Liver (tissue), 9 donors: Measurements from ENCODE around the gene ANGPTL7. TPM values are rescaled to one million over a fixed set of nuclear protein-coding genes. Genes with fewer than 3 reads are reported as not detected.

Source experiments
- DNase-seq: peaks from one replicate; pipeline ENCODE4 v3.0.0-alpha.2; 2017; ENCODE audit warnings: low spot score
- H3K27ac ChIP-seq, 2 donors: one replicate each; pipeline ENCODE4 v1.7.0; 2013; ENCODE audit warnings: inconsistent platforms in 2 of 2, low read length in 2 of 2, control low read depth in 1 of 2, low read depth in 1 of 2, mild to moderate bottlenecking in 1 of 2
- H3K27me3 ChIP-seq, 4 donors: one replicate each; pipeline versions ENCODE4 v1.6.1 to v1.7.0; 2013; ENCODE audit warnings: low read length in 3 of 4, inconsistent platforms in 1 of 4, mild to moderate bottlenecking in 1 of 4, moderate library complexity in 1 of 4; ENCODE audit not compliant: control insufficient read depth in 4 of 4, insufficient read depth in 4 of 4
- H3K36me3 ChIP-seq, 4 donors: one replicate each; pipeline versions ENCODE4 v1.6.1 to v1.7.0; 2013; ENCODE audit warnings: low read length in 3 of 4, mild to moderate bottlenecking in 3 of 4, low read depth in 1 of 4, moderate library complexity in 1 of 4; ENCODE audit not compliant: control insufficient read depth in 4 of 4, insufficient read depth in 3 of 4
- H3K4me1 ChIP-seq, 4 donors: one replicate each; pipeline versions ENCODE4 v1.6.1 to v1.7.0; 2013; ENCODE audit warnings: low read length in 3 of 4, mild to moderate bottlenecking in 3 of 4, moderate library complexity in 1 of 4; ENCODE audit not compliant: control insufficient read depth in 4 of 4, insufficient read depth in 4 of 4
- H3K4me3 ChIP-seq, 3 donors: one replicate each; pipeline versions ENCODE4 v1.6.1 to v1.7.0; 2013; ENCODE audit warnings: low read length in 3 of 3, control low read depth in 1 of 3, low read depth in 1 of 3, mild to moderate bottlenecking in 1 of 3
- H3K9ac ChIP-seq, 2 donors: one replicate each; pipeline ENCODE4 v1.7.0; 2013; ENCODE audit warnings: low read length in 2 of 2, mild to moderate bottlenecking in 2 of 2, moderate library complexity in 2 of 2, control low read depth in 1 of 2, low read depth in 1 of 2
- H3K9me3 ChIP-seq, 4 donors: one replicate each; pipeline versions ENCODE4 v1.6.1 to v1.7.0; 2013; ENCODE audit warnings: low read length in 3 of 4; ENCODE audit not compliant: control insufficient read depth in 4 of 4
- ATF3 ChIP-seq: IDR thresholded peaks from 2 replicates; pipeline ENCODE4 v1.6.1; 2016; ENCODE audit warnings: antibody characterized with exemption
- CTCF ChIP-seq: fragments of 150-350 bp; IDR thresholded peaks from 2 replicates; pipeline ENCODE4 v1.5.1; 2017; ENCODE audit warnings: improper control_type of control experiment, low read depth, low read length; ENCODE audit not compliant: missing input control
- EGR1 ChIP-seq, 2 donors: IDR thresholded peaks; 2 replicates each; pipeline ENCODE4 v1.6.1; 2016 to 2018; ENCODE audit warnings: antibody characterized with exemption in 2 of 2, low read depth in 2 of 2
- FOXA1 ChIP-seq: IDR thresholded peaks from 2 replicates; pipeline ENCODE4 v1.6.1; 2016; ENCODE audit warnings: antibody characterized with exemption
- GABPA ChIP-seq, 2 donors: IDR thresholded peaks in 1 of 2; conservative IDR thresholded peaks in 1 of 2; 2 replicates each; pipeline ENCODE4 v1.6.1; 2016; ENCODE audit warnings: antibody characterized with exemption in 2 of 2, mild to moderate bottlenecking in 1 of 2, moderate library complexity in 1 of 2
- HNF4A ChIP-seq, 2 donors: conservative IDR thresholded peaks; 2 replicates each; pipeline ENCODE4 v1.6.1; 2016; ENCODE audit warnings: antibody characterized with exemption in 2 of 2, mild to moderate bottlenecking in 2 of 2
- HNF4G ChIP-seq: IDR thresholded peaks from 2 replicates; pipeline ENCODE4 v1.6.1; 2016; ENCODE audit warnings: antibody characterized with exemption
- JUND ChIP-seq, 2 donors: IDR thresholded peaks; 2 replicates each; pipeline ENCODE4 v1.6.1; 2016; ENCODE audit warnings: antibody characterized with exemption in 2 of 2
- NR2F2 ChIP-seq: IDR thresholded peaks from 2 replicates; pipeline ENCODE4 v1.6.1; 2016; ENCODE audit warnings: antibody characterized with exemption
- RAD21 ChIP-seq, 2 donors: IDR thresholded peaks; 2 replicates each; pipeline ENCODE4 v1.6.1; 2016; ENCODE audit warnings: antibody characterized with exemption in 2 of 2, mild to moderate bottlenecking in 2 of 2
- REST ChIP-seq: IDR thresholded peaks from 2 replicates; pipeline ENCODE4 v1.6.1; 2016; ENCODE audit warnings: antibody characterized with exemption, mild to moderate bottlenecking
- RXRA ChIP-seq, 2 donors: IDR thresholded peaks; 2 replicates each; pipeline ENCODE4 v1.6.1; 2017 to 2018; ENCODE audit warnings: antibody characterized with exemption in 2 of 2, mild to moderate bottlenecking in 1 of 2
- SP1 ChIP-seq: IDR thresholded peaks from 2 replicates; pipeline ENCODE4 v1.6.1; 2018; ENCODE audit warnings: antibody characterized with exemption, mild to moderate bottlenecking
- TAF1 ChIP-seq: conservative IDR thresholded peaks from 2 replicates; pipeline ENCODE4 v1.6.1; 2016; ENCODE audit warnings: antibody characterized with exemption, mild to moderate bottlenecking
- YY1 ChIP-seq: IDR thresholded peaks from 2 replicates; pipeline ENCODE4 v1.6.1; 2016; ENCODE audit warnings: antibody characterized with exemption, mild to moderate bottlenecking
- WGBS: extraction: QIAGEN DNeasy Blood & Tissue Kit; methylation state at CpG from one replicate; pipeline ENCODE4 v1.1.7; 2013; 5-methylcytosine and 5-hydroxymethylcytosine counted together
- polyA plus RNA-seq, 2 donors: library from polyadenylated mRNA; stranded (reverse) in 1 of 2; unstranded in 1 of 2; fragments of 200-250 nt in 1 of 2; fragments of >200 nt in 1 of 2; fragmentation: Nextera tagmentation in 1 of 2; extraction: Ambion mirVana in 1 of 2; gene quantifications; one replicate each; pipeline versions ENCODE4 v1.2.1 to v1.2.3, GENCODE V29; 2013 to 2015
- total RNA-seq, 2 donors: library from RNA; depleted of rRNA; stranded (reverse); fragments of >200 nt; gene quantifications; one replicate each; pipeline ENCODE4 v1.2.3, GENCODE V29; 2014
- donor health status: healthy.
- donor health status: healthy.
- donor health status: healthy.
- donor health status: healthy.
- donor health status: healthy.

The ANGPTL7 gene
- total and polyA plus RNA-seq, 4 donors: 0.06 to 0.07 TPM; not detected in 2

GRCh38 chr1:11144570-11145256, 44.4 kb upstream of the ANGPTL7 start (continued):
- TF ChIP-seq REST (no peak), EGR1 (IDR thresholded peaks at IDR 0.05; ENCODE audit: low read depth in 2 of 2) (no peak), GABPA (IDR thresholded peaks at IDR 0.05 in 1 of 2, conservative IDR thresholded peaks at IDR 0.05 in 1 of 2) (no peak), TAF1 (no peak), ATF3 (no peak), YY1 (no peak), SP1 (no peak), NR2F2 (no peak), RXRA (IDR thresholded peaks at IDR 0.05) (no peak)

- Histone ChIP-seq H3K27ac (no peak overlapping the region), H3K4me1 (peaks cover 0 to 1% (median under 1%) of the 10 kb centered on the region in 4 donors), H3K4me3 (no peak overlapping the region), H3K9ac (no peak overlapping the region), H3K27me3 (no peaks in the 10 kb centered on the region), H3K36me3 (peaks cover 7 to 36% (median 24%) of the 10 kb centered on the region in 4 donors), H3K9me3 (no peaks in the 10 kb centered on the region)
- 97% methylated on average over 6 of the region's 6 CpGs for WGBS
- TF ChIP-seq YY1 (no peak), CTCF (no peak), SP1 (no peak), JUND (IDR thresholded peaks at IDR 0.05) (no peak), ATF3 (no peak)
- no peak for DNase-seq
These were observed 43.4 kb upstream of the ANGPTL7 start for GRCh38 chr1:11145741-11146140.

GRCh38 chr1:11147197-11147770, 41.9 kb upstream of the ANGPTL7 start:
- H3K4me3 ChIP-seq: no peak overlapping the region
- no peak overlapping the region for H3K27ac ChIP-seq
- H3K9ac ChIP-seq: no peak overlapping the region
- peaks cover 0 to 16% (median 15%) of the 10 kb centered on the region in 4 donors for H3K4me1 ChIP-seq
- no peaks in the 10 kb centered on the region for H3K9me3 ChIP-seq
- no peaks in the 10 kb centered on the region for H3K27me3 ChIP-seq
- 88% methylated on average over 4 of the region's 4 CpGs for WGBS
- DNase-seq: no peak
- H3K36me3 ChIP-seq: peaks cover 7 to 36% (median 24%) of the 10 kb centered on the region in 4 donors
- no peak for TF ChIP-seq RXRA (IDR thresholded peaks at IDR 0.05)
- TF ChIP-seq ATF3: no peak
- no peak for TF ChIP-seq CTCF
- TF ChIP-seq JUND (IDR thresholded peaks at IDR 0.05): no peak
- no peak for TF ChIP-seq EGR1 (IDR thresholded peaks at IDR 0.05; ENCODE audit: low read depth in 2 of 2)
- TF ChIP-seq HNF4G: no peak
- TF ChIP-seq RAD21 (IDR thresholded peaks at IDR 0.05): no peak
- TF ChIP-seq NR2F2: no peak
- TF ChIP-seq SP1: no peak
- TF ChIP-seq REST: no peak
- no peak for TF ChIP-seq HNF4A (conservative IDR thresholded peaks at IDR 0.05)
- no peak for TF ChIP-seq FOXA1
- no peak for TF ChIP-seq GABPA (IDR thresholded peaks at IDR 0.05 in 1 of 2, conservative IDR thresholded peaks at IDR 0.05 in 1 of 2)
- TF ChIP-seq YY1: no peak
